Measurements from ENCODE around the gene OVOL2.
"Not testable (repeated sequence)": the region's sequence is repeated elsewhere in the genome, so short reads cannot be mapped to it uniquely, and the experiment has no call there.

OVOL2 gene

DNA sequence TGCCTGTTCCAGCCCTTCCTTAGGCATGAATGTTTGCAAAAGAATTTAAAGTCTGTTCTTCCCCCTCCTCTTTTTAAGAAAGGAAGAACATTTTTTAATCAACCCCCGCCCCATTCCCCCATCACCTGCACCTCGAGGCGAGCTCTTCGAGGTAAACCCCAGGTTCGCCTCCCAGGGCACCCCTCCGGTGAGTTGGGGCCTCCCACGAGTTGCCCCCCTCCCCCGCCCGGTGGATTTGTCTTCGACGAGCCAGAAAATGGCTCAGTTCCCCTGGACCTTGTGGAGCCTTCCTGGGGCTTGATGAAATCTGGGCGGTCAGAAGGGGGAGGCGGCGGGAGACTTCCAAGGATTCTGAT, 256 bp upstream of the OVOL2 start:
- DNase-seq (ENCODE audit: low spot score): no peak

DNA sequence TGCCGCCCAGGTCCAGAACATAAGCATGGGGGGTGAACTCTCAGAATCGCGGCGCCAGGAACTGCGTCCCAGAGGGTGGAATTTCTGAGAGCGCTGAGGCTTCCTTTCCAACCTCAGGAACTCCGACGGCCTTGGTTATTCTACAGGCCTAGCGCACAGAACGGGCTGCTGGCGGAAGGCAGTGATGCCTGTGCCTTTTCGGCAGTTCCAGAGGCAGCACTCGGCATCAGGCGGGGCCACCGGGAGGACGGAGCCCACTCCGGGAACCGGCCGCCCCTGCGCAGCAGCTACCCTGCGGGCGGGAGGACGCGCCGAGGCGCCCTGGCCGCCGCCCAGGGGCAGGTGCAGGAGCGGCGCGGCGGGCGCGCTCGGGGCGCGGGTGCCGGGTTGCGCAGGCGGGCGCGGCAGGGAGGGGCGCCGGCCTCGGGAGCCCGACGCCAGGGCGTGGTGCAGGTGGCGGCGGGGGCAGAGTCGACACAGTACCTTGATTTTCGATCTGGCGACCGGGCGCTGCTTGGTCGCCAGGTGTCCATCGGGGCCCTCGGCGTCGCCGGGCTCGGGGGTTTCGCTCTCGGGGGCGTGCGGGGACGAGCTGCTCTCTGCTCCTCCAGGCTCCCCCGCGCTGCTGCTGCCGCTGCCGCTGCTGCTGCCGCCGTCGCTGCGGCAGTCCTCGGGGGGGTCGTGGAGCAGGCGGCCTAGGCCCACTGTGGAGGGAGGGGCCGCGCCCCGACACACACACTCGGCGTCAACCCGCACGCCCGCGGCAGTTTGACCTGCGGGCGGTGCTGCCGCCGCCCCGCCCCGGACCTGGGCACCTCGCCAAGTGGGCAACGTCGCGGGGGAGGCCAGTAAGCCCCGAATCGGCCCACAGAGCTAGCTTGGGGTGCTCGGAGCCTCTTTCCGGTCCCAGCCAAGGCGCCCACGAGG, 1.3 kb downstream of the OVOL2 start:
- DNase-seq (ENCODE audit: low spot score): no peak

DNA sequence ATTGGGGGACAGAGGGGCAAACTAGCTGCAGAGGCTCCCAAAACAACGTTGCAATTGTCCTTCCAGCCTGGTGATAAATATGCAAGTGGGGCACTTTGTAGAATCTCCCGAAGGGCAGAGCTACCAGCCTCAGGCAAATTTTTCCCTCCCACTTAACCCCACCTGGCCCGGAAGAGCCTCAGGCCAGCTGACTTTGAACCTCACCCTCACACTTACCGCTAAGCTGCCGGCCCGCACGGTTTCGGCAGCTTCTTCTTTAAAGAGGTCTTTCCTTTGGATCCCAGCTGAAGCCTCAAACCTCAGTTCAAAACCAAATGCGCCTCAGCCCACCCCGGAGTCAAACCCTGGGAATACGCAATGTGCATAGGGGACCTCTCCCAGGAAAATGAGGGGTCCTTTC, 2.5 kb downstream of the OVOL2 start:
- DNase-seq (ENCODE audit: low spot score): no peak

DNA sequence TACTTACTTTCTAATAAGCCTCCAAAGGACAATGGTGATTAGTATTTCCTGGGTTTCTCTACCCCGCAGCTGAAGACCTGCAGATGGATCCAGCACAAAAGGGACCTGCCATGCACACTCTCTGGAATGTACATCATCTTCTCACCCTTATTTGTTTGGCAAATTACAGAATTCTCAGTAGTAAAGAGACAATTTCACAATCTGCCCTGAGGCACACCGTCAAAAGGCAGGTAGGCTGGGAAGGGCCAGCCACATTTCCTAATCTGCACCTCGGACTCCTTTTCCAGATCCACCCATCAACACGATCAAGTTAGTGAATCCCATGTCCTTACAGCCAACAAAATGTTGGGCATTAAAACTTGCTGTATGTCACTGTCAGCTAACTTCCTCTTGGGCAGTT, 4.9 kb downstream of the OVOL2 start:
- no peak for DNase-seq (ENCODE audit: low spot score)

DNA sequence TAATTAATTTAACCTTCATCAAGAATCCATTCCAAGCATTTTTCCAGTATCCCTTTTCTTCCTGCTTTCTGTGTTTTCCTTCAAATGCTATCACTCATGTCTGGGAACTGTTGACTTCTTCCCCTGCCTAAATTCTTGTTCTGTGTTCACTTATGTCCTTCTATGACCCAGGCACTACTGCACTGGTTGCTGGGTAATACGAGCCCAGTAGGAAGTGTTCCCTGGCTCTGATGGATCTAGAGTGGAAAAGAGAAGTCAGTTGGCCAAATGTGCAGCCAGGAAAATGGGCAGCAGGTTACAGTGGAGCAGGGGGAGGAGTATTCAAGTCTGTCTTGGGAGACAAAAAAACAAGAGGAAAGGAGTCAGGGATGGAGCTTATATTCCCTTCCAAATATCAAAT, 7.1 kb downstream of the OVOL2 start:
- DNase-seq (ENCODE audit: low spot score): no peak

DNA sequence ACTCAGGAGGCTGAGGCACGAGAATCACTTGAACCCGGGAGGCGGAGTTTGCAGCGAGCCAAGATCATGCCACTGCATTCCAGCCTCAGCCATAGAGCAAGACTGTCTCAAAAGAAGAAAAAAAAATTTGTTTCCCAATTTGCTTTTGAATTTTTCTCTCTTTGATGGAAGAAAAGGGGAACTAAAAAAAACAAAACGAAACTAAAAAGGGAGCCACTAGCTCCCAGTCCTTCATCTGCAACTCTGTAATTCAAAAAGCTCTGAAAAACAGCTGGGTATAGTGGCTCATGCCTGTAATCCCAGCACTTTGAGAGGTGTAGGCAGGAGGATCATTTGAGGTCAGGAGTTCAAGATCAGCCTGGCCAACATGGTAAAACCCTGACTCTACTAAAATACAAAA, 9.5 kb downstream of the OVOL2 start:
- DNase-seq (ENCODE audit: low spot score): no peak

DNA sequence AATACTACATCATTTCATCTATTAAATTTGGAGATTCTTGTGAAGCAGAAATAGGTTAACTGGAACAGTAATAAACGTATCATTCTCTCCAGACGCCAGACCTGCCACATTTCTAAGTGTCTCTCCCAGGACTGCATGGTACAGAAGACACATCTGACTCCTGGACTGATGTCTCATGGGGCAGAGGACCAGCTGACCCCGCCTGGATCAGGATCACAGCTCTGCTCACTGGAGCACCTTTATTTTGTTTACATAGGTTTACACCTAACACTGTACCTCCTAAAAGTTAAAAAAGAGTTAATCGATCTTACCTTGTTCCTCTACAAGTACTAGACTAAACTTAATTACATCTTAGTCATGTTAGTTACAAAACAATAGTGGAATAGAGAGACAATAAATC, 11.2 kb downstream of the OVOL2 start:
- DNase-seq (ENCODE audit: low spot score): no peak

DNA sequence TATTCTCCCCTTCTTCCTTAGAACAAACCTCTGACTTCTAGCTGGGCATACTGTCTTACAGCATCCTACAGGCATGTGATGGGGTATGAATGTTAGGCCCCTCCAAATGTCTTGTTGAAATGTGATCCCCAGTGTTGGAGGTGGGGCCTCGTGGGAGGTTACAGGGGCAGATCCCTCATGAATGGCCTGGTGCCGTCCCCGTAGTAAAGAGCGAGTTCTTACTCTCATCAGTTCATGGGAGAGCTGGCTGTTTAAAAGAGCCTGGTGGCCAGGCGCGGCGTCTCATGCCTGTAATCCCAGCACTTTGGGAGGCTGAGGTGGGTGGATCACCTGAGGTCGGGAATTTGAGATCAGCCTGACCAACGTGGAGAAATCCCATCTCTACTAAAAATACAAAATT, 15.5 kb downstream of the OVOL2 start:
- DNase-seq (ENCODE audit: low spot score): no peak

DNA sequence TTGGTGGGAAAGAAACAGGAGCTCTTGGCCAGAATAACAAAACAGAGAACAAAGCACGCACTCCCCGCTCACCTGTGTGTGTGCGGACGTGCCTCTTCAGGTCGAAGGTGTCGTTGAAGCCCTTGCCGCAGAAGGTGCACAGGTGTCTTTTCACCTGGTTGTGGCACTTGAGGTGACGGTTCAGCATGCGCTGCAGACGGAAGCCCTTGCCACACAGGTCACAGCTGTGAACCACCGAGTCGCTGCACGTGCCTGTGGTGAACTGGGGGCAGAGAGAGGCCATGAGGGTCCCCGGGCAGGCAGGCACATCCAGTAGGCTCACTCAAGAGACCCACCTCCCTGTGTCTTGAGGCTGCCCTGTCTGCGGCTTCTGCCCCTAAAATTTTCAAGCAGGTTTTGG, 16.3 kb downstream of the OVOL2 start:
- DNase-seq (ENCODE audit: low spot score): no peak

DNA sequence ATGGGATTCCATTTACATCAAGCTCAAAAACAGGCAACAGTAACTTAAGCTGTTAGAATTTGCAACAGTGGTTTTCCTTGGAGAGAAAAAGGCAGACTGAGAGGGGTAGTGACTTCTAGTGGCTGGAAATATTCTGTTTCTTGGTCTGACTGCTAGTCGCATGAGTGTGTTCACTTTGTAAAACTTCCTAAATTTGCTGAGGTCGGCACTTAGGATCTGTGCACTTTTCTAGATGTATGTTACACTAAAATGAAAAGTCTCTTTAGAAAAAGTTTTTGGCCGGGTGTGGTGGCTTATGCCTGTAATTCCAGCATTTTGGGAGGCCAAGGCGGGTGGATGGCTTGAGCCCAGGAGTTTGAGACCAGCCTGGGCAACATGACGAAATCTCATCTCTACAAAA, 18.7 kb downstream of the OVOL2 start:
- no peak for DNase-seq (ENCODE audit: low spot score)

DNA sequence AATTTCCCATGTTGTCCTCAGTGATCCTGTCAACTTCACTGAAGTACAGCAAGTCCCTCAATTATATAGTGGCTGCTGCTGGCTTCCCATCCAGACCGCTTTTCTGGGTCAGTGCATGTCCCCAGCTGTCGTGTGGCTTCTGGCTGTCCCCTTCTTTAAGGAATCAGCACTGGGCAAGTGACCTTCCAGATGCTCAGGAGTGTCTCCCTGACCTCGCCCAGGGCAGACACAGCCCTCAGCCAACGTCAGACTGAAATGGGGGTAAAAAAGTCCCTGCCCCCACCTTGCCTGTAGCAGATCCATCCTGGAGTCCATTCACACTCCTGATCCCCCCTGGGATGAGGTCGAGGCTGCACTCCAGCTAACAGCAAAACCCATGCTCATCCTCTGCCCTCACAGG, 23.7 kb downstream of the OVOL2 start:
- DNase-seq (ENCODE audit: low spot score): no peak

DNA sequence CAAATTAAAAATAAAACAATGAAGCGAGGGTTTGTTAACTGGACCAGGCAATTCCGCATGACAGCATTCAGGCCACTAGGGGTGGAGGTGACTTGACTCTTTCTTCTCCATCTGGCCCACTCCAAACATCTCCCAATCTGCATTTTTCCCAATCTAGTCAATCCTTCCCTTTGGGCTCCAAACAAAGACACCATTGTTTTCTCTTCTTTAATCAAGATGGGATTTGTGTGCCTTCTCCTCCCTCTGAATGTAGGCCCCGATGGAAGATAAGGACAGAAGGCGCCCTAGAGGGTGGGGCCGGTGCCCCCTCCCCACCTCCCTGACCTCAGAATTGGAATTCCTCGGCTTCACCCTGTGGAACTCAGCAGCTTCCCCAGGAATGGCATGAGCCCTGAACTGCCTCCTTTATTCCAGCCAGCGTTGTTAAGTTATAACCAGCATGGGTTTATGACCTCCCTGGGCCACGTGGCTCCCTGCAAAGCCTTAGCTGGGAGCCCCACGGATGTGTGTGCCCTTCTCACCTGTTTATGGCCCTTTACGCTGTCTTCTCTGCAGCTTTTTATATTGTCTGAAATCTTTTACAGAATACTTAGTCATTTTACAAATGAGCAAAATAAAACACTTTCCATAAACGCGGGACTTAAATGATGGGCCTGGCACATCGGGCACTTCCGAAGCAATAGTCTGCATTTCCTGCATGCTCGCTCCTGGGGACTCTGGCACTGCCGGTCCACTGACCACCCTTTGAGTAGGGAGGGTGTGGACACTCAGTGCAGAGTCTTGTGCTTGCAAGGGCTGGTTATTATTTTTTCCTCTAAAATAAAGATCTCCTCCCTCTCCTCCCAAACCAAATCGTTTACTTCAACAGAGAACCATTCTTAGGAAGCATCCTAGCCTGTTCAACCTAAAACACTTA, 24.5 kb downstream of the OVOL2 start:
- no peak for DNase-seq (ENCODE audit: low spot score)

DNA sequence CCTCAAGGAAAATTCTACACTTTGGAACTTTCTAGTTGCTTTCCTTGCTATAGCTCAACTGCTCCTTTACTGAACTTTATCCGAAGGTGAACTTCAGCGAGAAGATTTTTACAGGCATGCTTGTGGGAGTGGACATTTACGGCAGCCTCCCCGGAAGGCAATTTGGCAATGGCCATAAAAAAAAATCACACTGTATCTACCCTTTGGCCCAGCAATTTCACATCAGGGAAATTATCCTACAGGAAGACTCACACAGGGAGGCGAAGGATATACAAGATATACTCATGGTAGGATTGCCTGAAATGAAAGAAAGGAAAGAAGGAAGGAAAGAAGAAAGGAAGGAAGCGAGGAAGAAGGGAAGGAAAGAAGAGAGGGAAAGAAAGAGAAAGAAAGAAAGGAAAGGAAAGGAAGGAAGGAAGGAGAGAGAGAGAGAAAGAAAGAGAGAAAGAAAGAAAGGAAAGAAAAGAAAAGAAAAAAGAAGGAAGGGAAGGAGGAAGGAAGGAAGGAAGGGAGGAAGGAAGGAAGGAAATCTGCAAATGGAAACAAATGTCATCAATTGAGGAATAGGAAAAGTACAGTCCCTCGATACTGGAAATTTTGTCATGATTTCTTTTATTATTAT, 25.7 kb downstream of the OVOL2 start:
- no peak for DNase-seq (ENCODE audit: low spot score)

DNA sequence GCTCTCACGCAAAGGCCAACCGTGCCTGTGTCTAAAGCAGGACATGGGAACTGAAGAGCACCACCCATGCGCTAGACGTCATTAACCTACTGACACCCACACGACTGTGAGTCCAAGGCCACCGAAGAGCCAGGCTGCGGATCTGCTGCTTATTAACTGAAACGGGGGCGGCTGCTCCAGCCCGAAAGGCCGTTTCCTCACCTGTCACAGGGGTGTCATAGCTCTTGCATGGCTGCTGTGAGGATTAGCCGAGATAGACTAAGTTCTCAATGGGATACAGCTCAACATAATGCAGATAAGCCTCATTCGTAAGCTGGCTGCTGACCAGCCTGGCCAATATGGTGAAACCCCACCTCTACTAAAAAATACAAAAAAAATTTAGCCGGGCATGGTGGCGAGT, 26.7 kb downstream of the OVOL2 start:
- no peak for DNase-seq (ENCODE audit: low spot score)

DNA sequence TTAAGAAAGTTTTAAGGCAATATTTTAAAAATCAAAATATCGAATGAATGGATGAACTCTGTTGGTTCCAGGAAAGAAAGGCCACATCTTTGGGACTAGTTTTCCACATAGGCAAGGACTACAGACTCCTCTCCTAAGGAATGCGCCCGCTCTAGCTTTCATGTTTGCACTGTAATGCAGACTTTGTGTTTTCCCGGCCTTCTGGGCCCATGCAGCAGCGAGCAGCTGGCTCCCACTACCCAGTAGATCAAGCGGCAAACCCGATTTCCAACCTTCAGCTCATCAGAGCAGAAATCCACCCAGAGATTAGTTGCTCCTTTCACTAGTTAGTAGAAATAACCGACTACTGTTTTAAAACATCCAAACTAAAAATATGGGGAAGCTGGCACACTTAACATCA, 27.7 kb downstream of the OVOL2 start:
- DNase-seq (ENCODE audit: low spot score): no peak

DNA sequence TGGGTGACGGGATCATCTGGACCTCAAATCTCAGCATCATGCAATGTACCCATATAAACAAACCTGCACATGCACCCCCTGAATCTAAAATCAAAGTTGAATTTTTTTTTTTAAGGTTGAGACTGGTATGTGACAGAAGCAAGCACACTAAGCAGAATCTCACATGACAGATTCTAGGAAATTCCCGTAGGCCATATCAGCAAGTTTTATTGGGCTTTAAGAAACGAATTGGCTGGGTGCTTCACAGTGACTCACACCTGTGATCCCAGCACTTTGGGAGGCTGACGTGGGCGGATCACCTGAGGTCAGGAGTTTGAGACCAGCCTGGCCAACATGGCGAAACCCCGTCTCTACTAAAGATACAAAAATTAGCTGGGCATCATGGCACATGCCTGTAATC, 30.7 kb downstream of the OVOL2 start:
- DNase-seq (ENCODE audit: low spot score): not testable (repeated sequence)

DNA sequence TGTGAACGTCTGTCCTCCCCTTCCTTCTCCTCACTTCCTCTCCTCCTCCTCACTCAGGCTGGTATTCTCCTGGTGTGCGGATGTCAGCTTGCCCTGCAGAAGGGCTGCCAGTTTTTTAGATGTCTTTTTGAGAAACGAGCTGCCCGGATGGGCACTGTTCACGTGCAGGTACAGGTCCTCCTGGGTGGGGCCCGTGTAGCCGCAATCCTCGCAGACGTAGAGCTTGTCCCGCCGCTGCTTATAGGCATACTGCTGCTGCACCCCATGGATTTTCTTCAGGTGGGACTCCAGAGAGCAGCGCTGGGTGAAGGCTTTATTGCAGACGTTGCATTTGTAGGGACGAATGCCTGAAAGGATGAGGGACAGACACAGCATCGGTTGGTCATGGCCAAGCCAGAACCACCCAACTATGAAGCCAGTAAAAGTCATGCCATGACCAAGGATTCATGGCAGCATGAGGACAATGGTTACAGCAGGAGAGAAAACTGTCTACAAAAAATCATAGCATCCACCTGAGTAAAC, 33.0 kb downstream of the OVOL2 start:
- no peak for DNase-seq (ENCODE audit: low spot score)

DNA sequence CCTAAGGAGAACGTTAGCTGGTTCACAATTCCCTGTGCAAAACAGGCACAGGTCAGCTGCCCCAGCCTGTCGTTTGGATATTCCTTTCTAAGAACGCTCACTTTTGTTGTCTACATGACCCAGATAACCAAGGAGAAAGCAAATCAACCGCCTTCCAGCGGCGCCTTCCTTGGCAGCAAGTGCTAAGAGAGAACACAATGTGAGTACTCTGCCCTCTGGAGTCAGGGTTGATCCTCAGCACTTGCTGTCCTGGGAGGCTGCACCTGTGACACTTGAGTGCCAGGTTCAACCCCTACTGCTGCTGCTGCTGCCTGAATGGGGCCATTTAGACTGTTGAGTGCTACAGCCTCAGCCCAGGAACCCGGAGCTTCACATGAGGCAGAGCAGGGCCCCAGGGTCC, 36.8 kb downstream of the OVOL2 start:
- DNase-seq (ENCODE audit: low spot score): no peak

DNA sequence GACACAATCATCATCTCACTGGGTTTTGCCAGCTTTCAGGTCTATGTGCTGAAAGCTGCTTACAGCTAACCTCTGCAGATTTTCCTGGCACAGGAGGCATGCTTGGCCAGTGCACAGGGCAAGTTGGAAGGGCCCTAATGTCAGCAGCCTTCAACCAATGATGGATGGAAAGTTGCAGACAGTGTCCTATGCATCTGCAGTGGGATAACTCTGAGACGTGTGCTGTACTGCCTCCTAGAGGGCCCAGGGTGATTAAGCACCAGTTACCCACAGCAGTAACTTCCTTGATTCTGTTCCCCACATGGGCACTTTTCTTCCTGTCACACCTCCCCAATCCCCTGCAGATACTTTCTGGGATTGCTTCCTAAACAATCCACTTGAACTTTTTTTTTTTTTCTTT, 38.6 kb downstream of the OVOL2 start:
- peak; percentile 23 for DNase-seq (ENCODE audit: low spot score)

DNA sequence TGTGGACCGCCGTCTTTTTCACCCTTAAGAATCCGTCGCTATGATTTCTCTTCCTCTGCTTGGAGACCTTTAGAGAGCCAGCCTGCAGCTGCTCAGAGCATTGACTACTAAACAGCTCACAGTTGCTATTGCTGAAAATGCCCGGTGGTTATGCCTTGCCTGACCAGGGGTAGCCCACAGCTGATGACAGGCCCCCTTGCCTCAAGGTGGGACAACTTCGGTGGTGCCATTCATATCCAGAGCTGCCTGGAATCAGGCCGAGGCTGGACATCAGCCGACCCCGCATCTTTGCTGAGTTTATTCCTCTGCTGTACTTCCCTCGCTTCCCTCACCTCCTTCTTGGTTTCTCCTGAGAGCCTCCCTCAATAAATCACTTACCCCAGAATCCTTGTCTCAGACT, 39.6 kb downstream of the OVOL2 start:
- no peak for DNase-seq (ENCODE audit: low spot score)

DNA sequence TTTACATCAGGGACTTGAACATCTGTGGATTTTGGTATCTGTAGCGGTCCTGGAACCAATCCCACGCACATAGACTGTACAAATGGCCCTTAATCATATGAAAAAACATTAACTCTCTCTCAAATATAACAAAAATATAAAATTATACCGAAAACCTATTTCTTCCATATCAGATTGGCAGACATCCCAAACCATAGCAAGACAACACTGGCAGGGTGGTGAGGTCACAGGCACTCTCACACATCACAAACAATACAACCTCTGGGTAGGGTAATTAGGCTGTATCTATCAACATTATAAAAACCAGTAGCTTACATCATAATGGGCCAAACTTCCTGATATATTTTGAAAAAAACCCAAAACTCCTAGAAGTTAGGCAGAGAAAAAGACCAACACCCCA, 40.9 kb downstream of the OVOL2 start:
- no peak for DNase-seq (ENCODE audit: low spot score)

DNA sequence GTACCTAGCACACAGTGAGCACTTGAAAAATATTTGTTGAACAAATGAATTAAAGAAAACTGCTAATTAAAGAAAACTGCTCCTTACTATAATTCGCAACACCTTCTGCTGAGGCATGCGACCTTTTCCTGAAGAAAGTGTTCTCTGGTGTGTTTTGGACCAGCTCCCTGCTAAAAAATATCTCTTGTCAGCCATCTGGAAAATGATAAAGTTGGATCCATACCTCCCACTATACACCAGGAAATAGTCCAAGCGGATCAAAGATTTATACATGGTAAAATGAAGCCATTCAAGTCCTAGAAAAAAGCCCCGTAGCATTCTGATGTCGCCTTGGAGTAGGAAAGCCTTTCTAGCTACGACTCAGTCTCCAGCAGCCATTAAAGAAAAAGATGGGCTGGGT, 43.3 kb downstream of the OVOL2 start:
- no peak for DNase-seq (ENCODE audit: low spot score)

DNA sequence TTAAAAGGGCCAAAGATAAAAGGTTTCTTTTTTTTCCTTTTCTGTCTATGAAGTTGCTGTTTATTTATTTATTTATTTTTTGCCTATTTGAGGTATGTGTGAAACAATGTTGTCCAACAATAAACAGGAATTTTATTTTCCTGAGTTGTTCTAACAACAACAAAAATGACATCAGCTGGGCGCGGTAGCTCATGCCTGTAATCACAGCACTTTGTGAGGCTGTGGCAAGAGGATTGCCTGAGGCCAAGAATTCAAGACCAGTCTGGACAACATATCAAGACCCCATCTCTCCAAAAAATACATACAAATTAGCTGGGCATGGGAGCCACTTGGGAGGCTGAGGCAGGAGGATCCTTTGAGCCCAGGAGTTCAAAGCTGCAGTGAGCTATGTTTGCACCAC, 44.8 kb downstream of the OVOL2 start:
- no peak for DNase-seq (ENCODE audit: low spot score)

All from hematopoietic multipotent progenitor cell treated with erythropoietin and hydrocortisone succinate and interleukin-3 and kit ligand, for 17 days (in vitro differentiated cells).